Measurements from ENCODE around the gene TMEM140. TPM values are rescaled to one million over a fixed set of nuclear protein-coding genes. Genes with fewer than 3 reads are reported as not detected.

TMEM140 gene
- total and polyA plus RNA-seq, 9 of the 15 experiments (the other 6 are each of a cell fraction or from before 2014, with no cell fraction given), result 0.03 to 0.82 (median 0.23) TPM

DNA sequence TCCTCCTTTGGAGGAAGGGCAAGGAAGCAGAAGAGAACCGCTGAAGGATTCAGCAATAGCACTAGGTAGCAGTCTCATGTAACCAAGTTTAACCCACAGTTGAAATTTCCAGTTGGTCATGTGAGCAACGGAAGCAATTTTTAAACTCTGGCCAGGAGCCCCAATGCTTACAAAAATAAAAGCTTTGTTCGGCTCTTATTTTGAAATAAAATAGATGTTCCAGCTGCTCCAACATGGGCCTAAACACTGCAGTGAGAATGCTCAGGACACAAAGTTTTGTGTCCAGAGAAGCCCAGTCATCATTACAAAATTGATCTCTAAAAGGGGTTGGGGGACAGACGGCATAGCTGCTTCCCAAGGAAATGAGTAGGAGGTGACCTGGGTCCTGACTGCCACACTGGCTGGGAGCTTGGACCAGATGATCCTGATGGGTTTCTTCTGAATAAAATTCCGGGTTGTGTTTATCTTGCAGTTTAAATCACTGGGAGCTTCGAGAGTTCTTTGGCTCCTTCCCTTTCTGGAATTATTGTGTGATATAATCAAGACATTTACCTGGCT, 452 bp upstream of the TMEM140 start (continued):
- TF ChIP-seq, protein P1, sequence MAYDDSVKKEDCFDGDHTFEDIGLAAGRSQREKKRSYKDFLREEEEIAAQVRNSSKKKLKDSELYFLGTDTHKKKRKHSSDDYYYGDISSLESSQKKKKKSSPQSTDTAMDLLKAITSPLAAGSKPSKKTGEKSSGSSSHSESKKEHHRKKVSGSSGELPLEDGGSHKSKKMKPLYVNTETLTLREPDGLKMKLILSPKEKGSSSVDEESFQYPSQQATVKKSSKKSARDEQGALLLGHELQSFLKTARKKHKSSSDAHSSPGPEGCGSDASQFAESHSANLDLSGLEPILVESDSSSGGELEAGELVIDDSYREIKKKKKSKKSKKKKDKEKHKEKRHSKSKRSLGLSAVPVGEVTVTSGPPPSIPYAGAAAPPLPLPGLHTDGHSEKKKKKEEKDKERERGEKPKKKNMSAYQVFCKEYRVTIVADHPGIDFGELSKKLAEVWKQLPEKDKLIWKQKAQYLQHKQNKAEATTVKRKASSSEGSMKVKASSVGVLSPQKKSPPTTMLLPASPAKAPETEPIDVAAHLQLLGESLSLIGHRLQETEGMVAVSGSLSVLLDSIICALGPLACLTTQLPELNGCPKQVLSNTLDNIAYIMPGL (CRISPR knock-in tag; IDR thresholded peaks at IDR 0.05), result no peak
- TF ChIP-seq MTA1 (IDR thresholded peaks at IDR 0.05; ENCODE audit: borderline replicate concordance), result peak; percentile 65; the same call in 1 of the 2 replicates
- no peak; the same call in 1 of the 2 replicates for TF ChIP-seq EP400 (IDR thresholded peaks at IDR 0.05)
- peak in 1 of 2 experiments; percentile 29; a peak in 1 of 3 replicates for TF ChIP-seq CBX3 (IDR thresholded peaks at IDR 0.05; ENCODE audit: borderline replicate concordance in 1 of 2, low read length in 2 of 2)
- TF ChIP-seq ZNF124 (CRISPR knock-in tag; IDR thresholded peaks at IDR 0.05), result no peak
- TF ChIP-seq, protein P2, sequence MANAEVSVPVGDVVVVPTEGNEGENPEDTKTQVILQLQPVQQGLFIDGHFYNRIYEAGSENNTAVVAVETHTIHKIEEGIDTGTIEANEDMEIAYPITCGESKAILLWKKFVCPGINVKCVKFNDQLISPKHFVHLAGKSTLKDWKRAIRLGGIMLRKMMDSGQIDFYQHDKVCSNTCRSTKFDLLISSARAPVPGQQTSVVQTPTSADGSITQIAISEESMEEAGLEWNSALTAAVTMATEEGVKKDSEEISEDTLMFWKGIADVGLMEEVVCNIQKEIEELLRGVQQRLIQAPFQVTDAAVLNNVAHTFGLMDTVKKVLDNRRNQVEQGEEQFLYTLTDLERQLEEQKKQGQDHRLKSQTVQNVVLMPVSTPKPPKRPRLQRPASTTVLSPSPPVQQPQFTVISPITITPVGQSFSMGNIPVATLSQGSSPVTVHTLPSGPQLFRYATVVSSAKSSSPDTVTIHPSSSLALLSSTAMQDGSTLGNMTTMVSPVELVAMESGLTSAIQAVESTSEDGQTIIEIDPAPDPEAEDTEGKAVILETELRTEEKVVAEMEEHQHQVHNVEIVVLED (CRISPR knock-in tag; IDR thresholded peaks at IDR 0.05), result no peak
- no peak for TF ChIP-seq ZBTB8A (IDR thresholded peaks at IDR 0.05; ENCODE audit: partially characterized antibody)
- no peak for TF ChIP-seq FIP1L1 (IDR thresholded peaks at IDR 0.05; ENCODE audit: low read depth, low read length, poor library complexity, severe bottlenecking)
- TF ChIP-seq GABPB1 (CRISPR knock-in tag; IDR thresholded peaks at IDR 0.05), result no peak
- TF ChIP-seq ZNF655 (CRISPR knock-in tag; IDR thresholded peaks at IDR 0.05), result no peak
- no peak for TF ChIP-seq NR2C2 (CRISPR knock-in tag; IDR thresholded peaks at IDR 0.05)
- no peak for TF ChIP-seq NR2C2 (tag; IDR thresholded peaks at IDR 0.05)
- TF ChIP-seq TAF1 (IDR thresholded peaks at IDR 0.05; ENCODE audit: control insufficient read depth, extremely low read depth, insufficient read depth, low read length, severe bottlenecking), result no peak
- no peak for TF ChIP-seq U2AF1 (optimal IDR thresholded peaks at IDR 0.05; ENCODE audit: low read depth, low read length)
- TF ChIP-seq DNMT1 (IDR thresholded peaks at IDR 0.05), result no peak
- no peak for TF ChIP-seq PTTG1 (tag; IDR thresholded peaks at IDR 0.05; ENCODE audit: low read depth)
- TF ChIP-seq ETV5 (CRISPR knock-in tag; IDR thresholded peaks at IDR 0.05; ENCODE audit: low read depth), result peak; percentile 49; the same call in 1 of the 2 replicates
- TF ChIP-seq TARDBP (IDR thresholded peaks at IDR 0.05), result no peak
- no peak for TF ChIP-seq GATAD2A (IDR thresholded peaks at IDR 0.05)
- TF ChIP-seq ZNF668 (CRISPR knock-in tag; IDR thresholded peaks at IDR 0.05), result no peak
- TF ChIP-seq ETS2 (tag; IDR thresholded peaks at IDR 0.05; ENCODE audit: borderline replicate concordance, poor library complexity, severe bottlenecking), result no peak
- no peak for TF ChIP-seq ZNF175 (CRISPR knock-in tag; IDR thresholded peaks at IDR 0.05; ENCODE audit: low read depth)
- TF ChIP-seq FOXM1 (IDR thresholded peaks at IDR 0.05; ENCODE audit: low read depth), result peak; percentile 97
- no peak for TF ChIP-seq FOXM1 (CRISPR knock-in tag; IDR thresholded peaks at IDR 0.05; ENCODE audit: low read depth)
- no peak for TF ChIP-seq ZNF354B (CRISPR knock-in tag; IDR thresholded peaks at IDR 0.05)
- TF ChIP-seq RBM25 (IDR thresholded peaks at IDR 0.05; ENCODE audit: low read depth, low read length, severe bottlenecking), result no peak
- TF ChIP-seq SREBF2 (CRISPR knock-in tag; IDR thresholded peaks at IDR 0.05), result no peak

Measured in K562 (cell line).